Fibroblast of lung (primary cell): ENCODE data around the gene GRK7.

Experiments
- EZH2 ChIP-seq: IDR thresholded peaks from 2 replicates; pipeline ENCODE4 v1.5.1; 2012; ENCODE audit warnings: low read length, control low read depth, mild to moderate bottlenecking; ENCODE audit errors: missing control alignments
- TF ChIP-seq, protein P1 (sequence below), 2 donors: IDR thresholded peaks in 1 of 2; conservative IDR thresholded peaks in 1 of 2; 1 replicate in 1 of 2; 2 replicates in 1 of 2; pipeline ENCODE4 v1.5.1; 2011 to 2012; ENCODE audit warnings: low read length in 2 of 2, control low read depth in 1 of 2, inconsistent platforms in 1 of 2, low read depth in 1 of 2, mild to moderate bottlenecking in 1 of 2

DNA sequence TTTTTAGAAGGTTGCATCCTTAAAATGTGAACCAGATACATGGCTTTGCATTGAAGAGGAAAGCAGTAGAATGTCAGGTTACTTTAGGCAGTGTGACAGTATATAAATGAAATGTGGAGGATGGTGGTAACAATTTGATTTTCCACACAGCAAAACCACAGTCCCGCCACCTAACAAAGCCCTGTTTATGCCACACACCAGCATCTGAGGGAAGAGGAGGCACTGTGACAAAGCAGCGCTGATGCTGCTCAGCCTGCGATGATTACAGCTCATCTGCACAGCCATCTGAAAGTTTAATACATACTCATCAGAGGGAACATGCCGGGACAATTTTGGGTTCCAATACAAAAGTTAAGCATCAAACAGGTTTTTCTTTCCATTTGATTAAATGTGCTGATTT lies 16.2 kb upstream of the GRK7 start:
- TF ChIP-seq, protein P1, sequence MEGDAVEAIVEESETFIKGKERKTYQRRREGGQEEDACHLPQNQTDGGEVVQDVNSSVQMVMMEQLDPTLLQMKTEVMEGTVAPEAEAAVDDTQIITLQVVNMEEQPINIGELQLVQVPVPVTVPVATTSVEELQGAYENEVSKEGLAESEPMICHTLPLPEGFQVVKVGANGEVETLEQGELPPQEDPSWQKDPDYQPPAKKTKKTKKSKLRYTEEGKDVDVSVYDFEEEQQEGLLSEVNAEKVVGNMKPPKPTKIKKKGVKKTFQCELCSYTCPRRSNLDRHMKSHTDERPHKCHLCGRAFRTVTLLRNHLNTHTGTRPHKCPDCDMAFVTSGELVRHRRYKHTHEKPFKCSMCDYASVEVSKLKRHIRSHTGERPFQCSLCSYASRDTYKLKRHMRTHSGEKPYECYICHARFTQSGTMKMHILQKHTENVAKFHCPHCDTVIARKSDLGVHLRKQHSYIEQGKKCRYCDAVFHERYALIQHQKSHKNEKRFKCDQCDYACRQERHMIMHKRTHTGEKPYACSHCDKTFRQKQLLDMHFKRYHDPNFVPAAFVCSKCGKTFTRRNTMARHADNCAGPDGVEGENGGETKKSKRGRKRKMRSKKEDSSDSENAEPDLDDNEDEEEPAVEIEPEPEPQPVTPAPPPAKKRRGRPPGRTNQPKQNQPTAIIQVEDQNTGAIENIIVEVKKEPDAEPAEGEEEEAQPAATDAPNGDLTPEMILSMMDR (conservative IDR thresholded peaks at IDR 0.05 in 1 of 2, IDR thresholded peaks at IDR 0.05 in 1 of 2; ENCODE audit: low read depth in 1 of 2, low read length in 2 of 2), result no peak
- TF ChIP-seq EZH2, result no peak
